Islet of Langerhans (tissue), 1 donor: ENCODE measurements around the gene KIF1B.
"Not testable (repeated sequence)": the region's sequence is repeated elsewhere in the genome, so short reads cannot be mapped to it uniquely, and the experiment has no call there.

ENCODE experiments used
- FAIRE-seq: peaks from one replicate; lab custom pipeline; 2011; peaks lifted over from hg19 to GRCh38; lab: Jason Lieb, UNC

The KIF1B gene

GRCh38 chr1:10388387-10388715, 178.0 kb downstream of the KIF1B start:
- no peak for FAIRE-seq

GRCh38 chr1:10389271-10389973, 179.1 kb downstream of the KIF1B start:
- FAIRE-seq, result no peak

- FAIRE-seq, result no peak
These were observed 186.5 kb downstream of the KIF1B start for GRCh38 chr1:10396870-10397269.

GRCh38 chr1:10398278-10398733, 187.9 kb downstream of the KIF1B start:
- FAIRE-seq, result no peak

GRCh38 chr1:10398734-10399443, 188.5 kb downstream of the KIF1B start, which contains the start of gene PGD:
Gene PGD (plus strand): TSS chr1:10399064. CDS start chr1:10399118, 54 bp downstream.
- FAIRE-seq, result no peak

GRCh38 chr1:10399444-10399941, 189.1 kb downstream of the KIF1B start:
- FAIRE-seq, result no peak

GRCh38 chr1:10400013-10400412, 189.6 kb downstream of the KIF1B start:
- no peak for FAIRE-seq

- no peak for FAIRE-seq
These were observed 190.9 kb downstream of the KIF1B start for GRCh38 chr1:10401281-10401680.

- no peak for FAIRE-seq
These were observed 192.4 kb downstream of the KIF1B start for GRCh38 chr1:10402729-10403274.

- FAIRE-seq, result no peak
These were observed 196.8 kb downstream of the KIF1B start for GRCh38 chr1:10407201-10407600.

- FAIRE-seq, result peak; percentile 21
These were observed 205.0 kb downstream of the KIF1B start for GRCh38 chr1:10415211-10415930.

GRCh38 chr1:10415967-10416366, 205.6 kb downstream of the KIF1B start:
- FAIRE-seq, result not testable (repeated sequence)

- not testable (repeated sequence) for FAIRE-seq
These were observed 208.4 kb downstream of the KIF1B start for GRCh38 chr1:10418741-10419140.

- no peak for FAIRE-seq
These were observed 209.0 kb downstream of the KIF1B start for GRCh38 chr1:10419351-10419750.

GRCh38 chr1:10421637-10422036, 211.3 kb downstream of the KIF1B start:
- FAIRE-seq, result no peak

GRCh38 chr1:10424034-10424433, 213.7 kb downstream of the KIF1B start:
- no peak for FAIRE-seq

GRCh38 chr1:10424651-10425050, 214.3 kb downstream of the KIF1B start:
- no peak for FAIRE-seq

GRCh38 chr1:10425826-10426534, 215.6 kb downstream of the KIF1B start:
- FAIRE-seq, result not testable (repeated sequence)

- not testable (repeated sequence) for FAIRE-seq
These were observed 216.1 kb downstream of the KIF1B start for GRCh38 chr1:10426535-10426848.

- no peak for FAIRE-seq
These were observed 218.6 kb downstream of the KIF1B start for GRCh38 chr1:10428984-10429383.

- no peak for FAIRE-seq
These were observed 219.5 kb downstream of the KIF1B start for GRCh38 chr1:10429868-10430215.
